ENCODE data around the gene CRTC3.

DNA sequence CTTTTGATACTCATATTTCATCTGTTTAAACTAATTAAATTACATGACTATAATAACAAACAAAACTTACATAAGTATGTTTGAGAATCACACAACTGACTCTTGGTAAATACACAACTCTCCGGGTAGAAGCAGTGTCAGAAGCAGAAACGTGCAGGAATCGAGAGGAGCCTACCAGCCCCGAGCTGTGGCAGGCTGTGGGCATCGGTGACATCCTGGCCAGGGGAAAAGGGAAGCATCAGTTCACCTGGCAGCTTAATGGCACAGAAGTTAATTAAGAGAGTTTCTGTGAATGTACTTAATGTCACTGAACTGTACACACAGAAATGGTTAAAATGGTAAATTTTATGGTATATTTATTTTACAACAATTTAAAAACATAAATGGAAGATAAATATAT is 90.2 kb downstream of the CRTC3 start:
- TF ChIP-seq, protein P1, sequence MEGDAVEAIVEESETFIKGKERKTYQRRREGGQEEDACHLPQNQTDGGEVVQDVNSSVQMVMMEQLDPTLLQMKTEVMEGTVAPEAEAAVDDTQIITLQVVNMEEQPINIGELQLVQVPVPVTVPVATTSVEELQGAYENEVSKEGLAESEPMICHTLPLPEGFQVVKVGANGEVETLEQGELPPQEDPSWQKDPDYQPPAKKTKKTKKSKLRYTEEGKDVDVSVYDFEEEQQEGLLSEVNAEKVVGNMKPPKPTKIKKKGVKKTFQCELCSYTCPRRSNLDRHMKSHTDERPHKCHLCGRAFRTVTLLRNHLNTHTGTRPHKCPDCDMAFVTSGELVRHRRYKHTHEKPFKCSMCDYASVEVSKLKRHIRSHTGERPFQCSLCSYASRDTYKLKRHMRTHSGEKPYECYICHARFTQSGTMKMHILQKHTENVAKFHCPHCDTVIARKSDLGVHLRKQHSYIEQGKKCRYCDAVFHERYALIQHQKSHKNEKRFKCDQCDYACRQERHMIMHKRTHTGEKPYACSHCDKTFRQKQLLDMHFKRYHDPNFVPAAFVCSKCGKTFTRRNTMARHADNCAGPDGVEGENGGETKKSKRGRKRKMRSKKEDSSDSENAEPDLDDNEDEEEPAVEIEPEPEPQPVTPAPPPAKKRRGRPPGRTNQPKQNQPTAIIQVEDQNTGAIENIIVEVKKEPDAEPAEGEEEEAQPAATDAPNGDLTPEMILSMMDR (IDR thresholded peaks at IDR 0.05; ENCODE audit: poor library complexity): no peak
- no peak for TF ChIP-seq EZH2phosphoT487 (IDR thresholded peaks at IDR 0.05; ENCODE audit: low read depth, severe bottlenecking, unreplicated experiment)
